ENCODE results near the gene SLC39A12.

Gene SLC39A12

GRCh38 chr10:18059826-18060559 lies 108.3 kb downstream of the SLC39A12 start:
- no peak for DNase-seq (ENCODE audit: low read depth)

- no peak for DNase-seq (ENCODE audit: low read depth)
Measured at GRCh38 chr10:18066947-18067346, 115.2 kb downstream of the SLC39A12 start.

- DNase-seq (ENCODE audit: low read depth), result no peak
Measured at GRCh38 chr10:18068401-18068800, 116.7 kb downstream of the SLC39A12 start.

GRCh38 chr10:18071591-18071990 lies 119.9 kb downstream of the SLC39A12 start:
- DNase-seq (ENCODE audit: low read depth), result no peak

GRCh38 chr10:18073314-18073713 lies 121.6 kb downstream of the SLC39A12 start:
- no peak for DNase-seq (ENCODE audit: low read depth)

- no peak for DNase-seq (ENCODE audit: low read depth)
Measured at GRCh38 chr10:18075881-18076280, 124.2 kb downstream of the SLC39A12 start.

GRCh38 chr10:18079665-18080295 lies 128.1 kb downstream of the SLC39A12 start:
- DNase-seq (ENCODE audit: low read depth), result no peak

- DNase-seq (ENCODE audit: low read depth), result no peak
Measured at GRCh38 chr10:18082381-18082780, 130.7 kb downstream of the SLC39A12 start.

GRCh38 chr10:18085855-18086254 lies 134.1 kb downstream of the SLC39A12 start:
- no peak for DNase-seq (ENCODE audit: low read depth)

- no peak for DNase-seq (ENCODE audit: low read depth)
Measured at GRCh38 chr10:18086746-18087145, 135.0 kb downstream of the SLC39A12 start.

GRCh38 chr10:18087355-18087754 lies 135.6 kb downstream of the SLC39A12 start:
- no peak for DNase-seq (ENCODE audit: low read depth)

All from stimulated activated CD4-positive, alpha-beta T cell treated with anti-CD3 and anti-CD28 coated beads, Interleukin-2, amount 100 ng/mL, for 4 hours (primary cell).